ENCODE data around the gene INSC. TPM values are rescaled to one million over a fixed set of nuclear protein-coding genes. Genes with fewer than 3 reads are reported as not detected.

Gene INSC
- total RNA-seq, 2 experiments from 2014 or later, result 0.74 to 1.4 TPM

DNA sequence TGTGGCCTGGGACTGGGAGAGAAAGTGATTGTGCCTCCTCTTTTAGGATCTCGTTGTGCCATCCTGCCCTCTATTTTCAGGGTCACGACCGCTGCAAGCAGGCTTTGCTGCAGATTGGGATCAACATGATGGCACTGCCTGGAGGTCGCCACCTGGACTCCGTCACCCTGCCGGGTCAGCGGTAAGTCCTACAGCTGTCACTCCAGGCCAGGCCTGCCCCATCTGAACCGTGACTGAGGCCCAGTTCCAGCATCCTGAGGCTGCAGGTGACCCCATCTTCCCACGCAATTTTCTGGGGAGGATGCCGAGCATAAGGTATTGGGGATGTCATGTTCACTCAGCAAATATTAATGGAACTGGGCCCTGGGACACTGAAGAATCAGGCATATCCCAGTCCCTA is 34.3 kb downstream of the INSC start:
- Mint-ChIP-seq H3K36me3 (ENCODE audit: low read depth) (no peaks in the 10 kb centered on the region), H3K9me3 (no peaks in the 10 kb centered on the region), H3K4me1 (ENCODE audit: low read depth) (peaks cover 8% of the 10 kb centered on the region), H3K27ac (no peak overlapping the region), H3K4me3 (no peak overlapping the region), H3K27me3 (peaks cover 2% of the 10 kb centered on the region)
- TF ChIP-seq, protein P1, sequence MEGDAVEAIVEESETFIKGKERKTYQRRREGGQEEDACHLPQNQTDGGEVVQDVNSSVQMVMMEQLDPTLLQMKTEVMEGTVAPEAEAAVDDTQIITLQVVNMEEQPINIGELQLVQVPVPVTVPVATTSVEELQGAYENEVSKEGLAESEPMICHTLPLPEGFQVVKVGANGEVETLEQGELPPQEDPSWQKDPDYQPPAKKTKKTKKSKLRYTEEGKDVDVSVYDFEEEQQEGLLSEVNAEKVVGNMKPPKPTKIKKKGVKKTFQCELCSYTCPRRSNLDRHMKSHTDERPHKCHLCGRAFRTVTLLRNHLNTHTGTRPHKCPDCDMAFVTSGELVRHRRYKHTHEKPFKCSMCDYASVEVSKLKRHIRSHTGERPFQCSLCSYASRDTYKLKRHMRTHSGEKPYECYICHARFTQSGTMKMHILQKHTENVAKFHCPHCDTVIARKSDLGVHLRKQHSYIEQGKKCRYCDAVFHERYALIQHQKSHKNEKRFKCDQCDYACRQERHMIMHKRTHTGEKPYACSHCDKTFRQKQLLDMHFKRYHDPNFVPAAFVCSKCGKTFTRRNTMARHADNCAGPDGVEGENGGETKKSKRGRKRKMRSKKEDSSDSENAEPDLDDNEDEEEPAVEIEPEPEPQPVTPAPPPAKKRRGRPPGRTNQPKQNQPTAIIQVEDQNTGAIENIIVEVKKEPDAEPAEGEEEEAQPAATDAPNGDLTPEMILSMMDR (IDR thresholded peaks at IDR 0.05), result no peak
- ATAC-seq, result no peak
- intact Hi-C loops (cut with micrococcal nuclease), result no loop called here
- DNase-seq, result no peak
- ChIA-PET CTCF (no interaction called here), POLR2A (no interaction called here)

DNA sequence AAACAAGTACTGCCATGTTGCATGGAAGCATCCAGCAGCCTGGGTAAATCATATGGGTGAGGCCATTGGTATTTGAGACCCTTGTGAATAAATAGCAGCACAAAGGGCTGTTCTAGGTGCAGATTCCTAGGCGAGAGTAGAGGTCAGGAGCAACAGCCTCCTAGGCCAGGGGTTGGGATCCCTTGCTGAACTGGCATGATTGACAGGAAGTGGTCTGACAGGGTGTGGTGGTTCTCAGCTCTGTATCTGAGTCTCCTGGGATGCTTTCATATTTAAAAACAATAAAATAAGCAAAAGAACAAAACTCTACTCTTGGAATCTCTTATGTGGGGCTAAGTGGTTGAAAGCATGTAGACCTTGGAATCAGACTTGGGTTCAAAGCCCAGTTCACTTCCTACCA is 35.8 kb downstream of the INSC start:
- POLR2A ChIA-PET, result no interaction called here
- no peak for ATAC-seq
- no peak for DNase-seq
- H3K36me3 Mint-ChIP-seq (ENCODE audit: low read depth), result no peaks in the 10 kb centered on the region
- intact Hi-C loops (cut with micrococcal nuclease), result no loop called here
- peaks cover 8% of the 10 kb centered on the region for H3K4me1 Mint-ChIP-seq (ENCODE audit: low read depth)
- no peaks in the 10 kb centered on the region for H3K9me3 Mint-ChIP-seq
- peaks cover 2% of the 10 kb centered on the region for H3K27me3 Mint-ChIP-seq
- TF ChIP-seq, protein P1 (IDR thresholded peaks at IDR 0.05), result no peak
- H3K27ac Mint-ChIP-seq, result no peak overlapping the region
- CTCF ChIA-PET, result interaction anchor here (1.2 to 1.9 kb wide), 4 partner anchors 10 to 48 kb away, joined by 3 to 7 read pairs (median 4); no protein-coding TSS in a partner anchor
- no peak overlapping the region for H3K4me3 Mint-ChIP-seq

DNA sequence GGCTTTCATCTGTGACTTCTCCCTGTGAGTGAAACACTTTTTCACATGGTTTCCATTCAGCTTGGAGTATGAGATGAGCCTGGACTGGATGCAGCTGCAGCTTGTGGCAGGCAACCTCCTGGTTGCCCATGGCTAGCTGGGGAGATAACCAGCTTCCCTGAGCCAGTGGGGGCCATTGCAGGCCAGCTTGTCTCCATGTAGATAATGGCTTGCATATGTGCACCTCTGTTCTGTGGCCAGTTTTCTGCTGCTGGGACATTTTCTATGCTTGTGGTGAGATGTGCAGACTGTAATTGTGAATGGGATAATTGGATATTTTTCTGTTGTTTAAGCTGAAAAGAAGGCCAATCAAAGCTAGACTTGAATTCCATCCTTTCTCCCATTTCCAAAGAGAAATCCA is 38.5 kb downstream of the INSC start:
- Mint-ChIP-seq H3K9me3 (no peaks in the 10 kb centered on the region), H3K36me3 (ENCODE audit: low read depth) (no peaks in the 10 kb centered on the region), H3K4me3 (no peak overlapping the region), H3K27me3 (no peaks in the 10 kb centered on the region), H3K27ac (no peak overlapping the region), H3K4me1 (ENCODE audit: low read depth) (peaks cover 8% of the 10 kb centered on the region)
- DNase-seq, result no peak
- ATAC-seq, result no peak
- CTCF ChIA-PET, result interaction anchor here (0.9 to 1.2 kb wide), 2 partner anchors 54 to 147 kb away, joined by 3 read pairs; no protein-coding TSS in a partner anchor
- POLR2A ChIA-PET, result no interaction called here
- TF ChIP-seq, protein P1 (IDR thresholded peaks at IDR 0.05), result no peak
- intact Hi-C loops (cut with micrococcal nuclease), result no loop called here

DNA sequence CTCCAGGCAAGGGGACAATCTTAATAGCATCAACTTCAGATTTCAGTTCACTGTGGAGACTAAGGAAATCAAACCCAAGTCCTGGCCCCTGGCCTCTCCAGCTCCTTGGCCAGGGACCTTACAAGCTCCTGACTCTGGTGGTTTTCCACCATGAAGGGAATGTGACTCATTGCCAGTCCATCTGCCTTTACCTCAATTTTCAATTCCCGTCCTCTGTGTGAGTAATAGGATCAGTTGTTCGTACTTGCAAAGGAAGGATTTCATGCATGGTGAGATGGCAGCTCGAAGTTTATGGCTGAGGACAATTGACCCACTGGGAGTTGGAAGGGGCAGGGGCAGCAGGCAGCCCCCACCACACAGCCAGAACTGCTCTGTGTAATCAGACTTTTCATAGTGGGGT is 42.5 kb downstream of the INSC start:
- TF ChIP-seq, protein P1 (IDR thresholded peaks at IDR 0.05), result no peak
- ChIA-PET POLR2A (no interaction called here), CTCF (no interaction called here)

DNA sequence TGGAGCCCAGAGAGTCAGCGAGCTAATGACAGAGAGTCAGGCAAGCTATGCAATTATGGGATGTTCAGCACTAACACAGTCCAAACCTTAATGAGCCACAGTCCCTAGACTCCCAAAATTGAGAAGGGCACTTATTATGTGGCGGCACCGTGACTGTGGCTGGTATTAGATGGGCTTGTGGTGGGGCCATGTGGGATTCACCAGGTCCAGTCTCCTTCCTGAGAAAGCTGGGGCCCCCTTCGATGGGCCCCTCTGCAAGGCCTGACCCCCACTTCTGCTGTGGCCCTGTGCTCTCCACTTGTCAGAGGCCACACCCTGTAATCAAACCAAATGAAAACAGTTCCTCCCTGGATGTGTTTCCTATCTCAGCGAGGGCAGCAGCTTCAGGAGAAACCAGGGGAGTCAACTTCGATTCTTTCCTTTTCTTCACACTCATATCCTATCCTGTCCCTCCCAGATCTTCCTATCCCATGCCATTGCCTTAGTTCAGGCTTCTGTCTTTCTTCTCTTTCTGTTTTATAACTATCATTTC is 42.9 kb downstream of the INSC start:
- Mint-ChIP-seq H3K36me3 (ENCODE audit: low read depth) (no peaks in the 10 kb centered on the region), H3K9me3 (no peaks in the 10 kb centered on the region), H3K4me1 (ENCODE audit: low read depth) (no peaks in the 10 kb centered on the region), H3K27me3 (no peaks in the 10 kb centered on the region), H3K27ac (no peak overlapping the region), H3K4me3 (no peak overlapping the region)
- ATAC-seq (no peak), DNase-seq (no peak)
- intact Hi-C loops (cut with micrococcal nuclease), result loop anchor here (2.0 kb wide), 1 partner anchor 57 kb away; no protein-coding TSS in a partner anchor
- ChIA-PET POLR2A (no interaction called here), CTCF (no interaction called here)
- TF ChIP-seq, protein P1 (IDR thresholded peaks at IDR 0.05), result no peak

More for the DNA sequence above, 42.5 kb downstream of the INSC start:
- H3K27me3 Mint-ChIP-seq, result no peaks in the 10 kb centered on the region
- no peak for DNase-seq
- no peaks in the 10 kb centered on the region for H3K4me1 Mint-ChIP-seq (ENCODE audit: low read depth)
- no peak overlapping the region for H3K27ac Mint-ChIP-seq
- no peak for ATAC-seq
- H3K9me3 Mint-ChIP-seq, result no peaks in the 10 kb centered on the region
- no peak overlapping the region for H3K4me3 Mint-ChIP-seq
- no peaks in the 10 kb centered on the region for H3K36me3 Mint-ChIP-seq (ENCODE audit: low read depth)
- intact Hi-C loops (cut with micrococcal nuclease), result no loop called here
